ENCODE measurements around the gene MAP2.

Gene MAP2

DNA sequence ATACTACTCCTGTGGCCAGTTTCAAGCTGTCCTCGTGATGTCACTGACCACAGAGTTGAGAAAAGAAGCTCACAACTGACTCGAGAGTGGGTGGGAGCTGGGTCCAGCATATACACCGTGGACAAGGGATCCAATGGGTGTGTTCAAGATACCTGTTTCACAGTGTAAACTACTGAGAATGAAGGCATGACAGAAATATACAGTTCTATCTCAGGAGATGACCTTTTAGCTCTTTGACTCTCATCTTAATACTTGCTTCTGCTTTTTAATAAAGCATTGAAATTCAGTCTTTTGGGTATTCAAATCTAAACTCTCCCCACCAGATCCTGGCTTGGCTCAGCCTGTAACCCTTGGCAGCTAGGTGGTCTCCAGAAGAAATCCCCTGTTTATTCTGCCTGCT, 130.1 kb downstream of the MAP2 start:
- no peaks in the 10 kb centered on the region for H3K9me3 ChIP-seq (ENCODE audit: control insufficient read depth, insufficient read depth, low read length)
- H3K36me3 ChIP-seq (ENCODE audit: insufficient read depth, low read length): no peaks in the 10 kb centered on the region
- H3K9ac ChIP-seq (ENCODE audit: low read depth, low read length): no peak overlapping the region
- H3K4me1 ChIP-seq (ENCODE audit: insufficient read depth, low read length): no peaks in the 10 kb centered on the region

DNA sequence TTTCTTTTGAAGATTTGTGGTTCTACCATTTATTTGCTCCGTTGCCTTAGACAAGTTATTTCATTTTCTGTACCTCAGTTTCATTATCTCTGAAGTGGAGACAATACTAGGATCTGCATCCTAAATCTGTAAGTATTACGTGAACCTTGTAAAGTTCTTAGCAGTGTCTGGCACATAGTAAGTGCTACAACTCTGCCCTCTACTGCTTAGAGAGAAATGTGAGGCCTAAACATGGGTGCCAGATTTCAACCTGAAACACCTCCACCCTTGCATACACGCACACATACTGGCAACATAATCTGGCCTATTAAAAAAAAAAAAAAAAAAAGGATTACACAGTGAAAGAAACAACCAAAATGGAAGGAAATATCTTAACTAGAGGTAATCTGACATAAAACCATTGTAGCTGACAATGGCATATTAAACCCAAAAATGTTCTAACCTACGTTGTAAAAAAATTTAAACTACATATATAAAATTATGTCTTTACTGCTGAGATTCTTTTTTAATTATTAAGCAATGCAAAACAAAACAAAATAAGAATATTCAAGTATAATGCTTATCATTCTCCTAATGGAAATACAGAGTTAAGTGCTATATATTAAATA, 132.6 kb downstream of the MAP2 start:
- Histone ChIP-seq H3K36me3 (ENCODE audit: insufficient read depth, low read length) (no peaks in the 10 kb centered on the region), H3K9ac (ENCODE audit: low read depth, low read length) (no peak overlapping the region), H3K4me1 (ENCODE audit: insufficient read depth, low read length) (no peaks in the 10 kb centered on the region), H3K9me3 (ENCODE audit: control insufficient read depth, insufficient read depth, low read length) (no peaks in the 10 kb centered on the region)

- Histone ChIP-seq H3K9me3 (ENCODE audit: control insufficient read depth, insufficient read depth, low read length) (no peaks in the 10 kb centered on the region), H3K36me3 (ENCODE audit: insufficient read depth, low read length) (no peaks in the 10 kb centered on the region), H3K4me1 (ENCODE audit: insufficient read depth, low read length) (no peaks in the 10 kb centered on the region), H3K9ac (ENCODE audit: low read depth, low read length) (no peak overlapping the region)
These were observed 137.1 kb downstream of the MAP2 start for GRCh38 chr2:209560911-209561310.

- no peak overlapping the region for H3K9ac ChIP-seq (ENCODE audit: low read depth, low read length)
- H3K4me1 ChIP-seq (ENCODE audit: insufficient read depth, low read length): no peaks in the 10 kb centered on the region
- no peaks in the 10 kb centered on the region for H3K9me3 ChIP-seq (ENCODE audit: control insufficient read depth, insufficient read depth, low read length)
- H3K36me3 ChIP-seq (ENCODE audit: insufficient read depth, low read length): no peaks in the 10 kb centered on the region
These were observed 139.6 kb downstream of the MAP2 start for GRCh38 chr2:209563453-209563852.

- Histone ChIP-seq H3K4me1 (ENCODE audit: insufficient read depth, low read length) (no peaks in the 10 kb centered on the region), H3K9me3 (ENCODE audit: control insufficient read depth, insufficient read depth, low read length) (no peaks in the 10 kb centered on the region), H3K9ac (ENCODE audit: low read depth, low read length) (no peak overlapping the region), H3K36me3 (ENCODE audit: insufficient read depth, low read length) (no peaks in the 10 kb centered on the region)
These were observed 141.0 kb downstream of the MAP2 start for GRCh38 chr2:209564816-209565215.

GRCh38 chr2:209565896-209566582, 142.2 kb downstream of the MAP2 start:
- no peak overlapping the region for H3K9ac ChIP-seq (ENCODE audit: low read depth, low read length)
- no peaks in the 10 kb centered on the region for H3K9me3 ChIP-seq (ENCODE audit: control insufficient read depth, insufficient read depth, low read length)
- H3K36me3 ChIP-seq (ENCODE audit: insufficient read depth, low read length): no peaks in the 10 kb centered on the region
- H3K4me1 ChIP-seq (ENCODE audit: insufficient read depth, low read length): no peaks in the 10 kb centered on the region

- Histone ChIP-seq H3K9ac (ENCODE audit: low read depth, low read length) (no peak overlapping the region), H3K36me3 (ENCODE audit: insufficient read depth, low read length) (no peaks in the 10 kb centered on the region), H3K4me1 (ENCODE audit: insufficient read depth, low read length) (no peaks in the 10 kb centered on the region), H3K9me3 (ENCODE audit: control insufficient read depth, insufficient read depth, low read length) (no peaks in the 10 kb centered on the region)
These were observed 146.3 kb downstream of the MAP2 start for GRCh38 chr2:209570194-209570593.

DNA sequence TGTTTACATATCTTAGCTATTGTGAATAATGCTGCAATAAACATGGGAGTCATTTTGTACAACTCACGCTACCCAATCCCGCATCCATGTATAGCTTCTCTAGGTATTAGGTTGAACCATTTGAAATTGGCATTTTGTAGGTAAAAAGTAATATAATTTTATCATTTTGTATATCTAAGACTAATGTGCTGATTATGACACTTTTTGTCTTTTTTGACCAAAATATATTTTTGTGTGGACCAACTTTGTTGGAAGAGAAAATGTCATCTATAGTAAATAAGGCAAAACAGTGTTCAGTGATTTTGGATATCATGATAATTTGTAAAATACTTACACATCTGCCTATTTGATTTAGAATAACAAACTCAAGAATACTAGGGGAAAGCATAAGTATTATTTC, 150.7 kb downstream of the MAP2 start:
- no peaks in the 10 kb centered on the region for H3K9me3 ChIP-seq (ENCODE audit: control insufficient read depth, insufficient read depth, low read length)

GRCh38 chr2:209577376-209578357, 153.8 kb downstream of the MAP2 start:
- Histone ChIP-seq H3K4me1 (ENCODE audit: insufficient read depth, low read length) (peaks cover 11% of the 10 kb centered on the region), H3K9ac (ENCODE audit: low read depth, low read length) (no peak overlapping the region)

More for the DNA sequence above, 150.7 kb downstream of the MAP2 start:
- peaks cover 11% of the 10 kb centered on the region for H3K4me1 ChIP-seq (ENCODE audit: insufficient read depth, low read length)
- no peaks in the 10 kb centered on the region for H3K36me3 ChIP-seq (ENCODE audit: insufficient read depth, low read length)
- no peak overlapping the region for H3K9ac ChIP-seq (ENCODE audit: low read depth, low read length)

GRCh38 chr2:209578394-209579001, 154.7 kb downstream of the MAP2 start:
- Histone ChIP-seq H3K9ac (ENCODE audit: low read depth, low read length) (no peak overlapping the region), H3K4me1 (ENCODE audit: insufficient read depth, low read length) (peaks cover 11% of the 10 kb centered on the region), H3K36me3 (ENCODE audit: insufficient read depth, low read length) (no peaks in the 10 kb centered on the region), H3K9me3 (ENCODE audit: control insufficient read depth, insufficient read depth, low read length) (no peaks in the 10 kb centered on the region)

More at GRCh38 chr2:209577376-209578357, 153.8 kb downstream of the MAP2 start:
- Histone ChIP-seq H3K9me3 (ENCODE audit: control insufficient read depth, insufficient read depth, low read length) (no peaks in the 10 kb centered on the region), H3K36me3 (ENCODE audit: insufficient read depth, low read length) (no peaks in the 10 kb centered on the region)

GRCh38 chr2:209579230-209579749, 155.4 kb downstream of the MAP2 start:
- H3K9ac ChIP-seq (ENCODE audit: low read depth, low read length): peak overlapping the region; percentile 11; the same call in 1 of the 2 replicates
- peaks cover 11% of the 10 kb centered on the region for H3K4me1 ChIP-seq (ENCODE audit: insufficient read depth, low read length)

GRCh38 chr2:209581040-209581439, 157.2 kb downstream of the MAP2 start:
- Histone ChIP-seq H3K36me3 (ENCODE audit: insufficient read depth, low read length) (no peaks in the 10 kb centered on the region), H3K9me3 (ENCODE audit: control insufficient read depth, insufficient read depth, low read length) (no peaks in the 10 kb centered on the region), H3K4me1 (ENCODE audit: insufficient read depth, low read length) (peaks cover 11% of the 10 kb centered on the region), H3K9ac (ENCODE audit: low read depth, low read length) (no peak overlapping the region)

More at GRCh38 chr2:209579230-209579749, 155.4 kb downstream of the MAP2 start:
- Histone ChIP-seq H3K9me3 (ENCODE audit: control insufficient read depth, insufficient read depth, low read length) (no peaks in the 10 kb centered on the region), H3K36me3 (ENCODE audit: insufficient read depth, low read length) (no peaks in the 10 kb centered on the region)

DNA sequence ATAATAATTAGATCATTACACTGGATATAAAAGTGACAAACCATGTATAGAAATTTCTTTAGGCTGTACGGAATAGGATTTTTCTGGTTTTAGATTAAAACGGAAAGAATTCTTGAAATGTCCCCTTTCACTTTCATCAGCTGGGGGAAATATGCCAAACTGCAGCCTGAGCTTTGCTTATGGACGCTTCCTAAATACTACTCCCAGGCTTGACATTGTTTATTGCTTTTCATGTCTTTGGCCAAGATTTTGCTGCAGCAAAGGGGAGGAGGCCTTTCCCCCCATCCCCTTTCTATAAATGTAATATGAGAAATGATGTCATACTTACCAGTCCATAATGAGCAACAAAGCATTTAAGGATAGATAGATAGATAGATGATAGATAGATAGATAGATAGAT, 158.4 kb downstream of the MAP2 start:
- H3K4me1 ChIP-seq (ENCODE audit: insufficient read depth, low read length): peaks cover 11% of the 10 kb centered on the region
- H3K36me3 ChIP-seq (ENCODE audit: insufficient read depth, low read length): no peaks in the 10 kb centered on the region
- H3K9ac ChIP-seq (ENCODE audit: low read depth, low read length): no peak overlapping the region
- H3K9me3 ChIP-seq (ENCODE audit: control insufficient read depth, insufficient read depth, low read length): no peaks in the 10 kb centered on the region

- Histone ChIP-seq H3K9me3 (ENCODE audit: control insufficient read depth, insufficient read depth, low read length) (no peaks in the 10 kb centered on the region), H3K36me3 (ENCODE audit: insufficient read depth, low read length) (no peaks in the 10 kb centered on the region), H3K9ac (ENCODE audit: low read depth, low read length) (no peak overlapping the region), H3K4me1 (ENCODE audit: insufficient read depth, low read length) (no peaks in the 10 kb centered on the region)
These were observed 160.6 kb downstream of the MAP2 start for GRCh38 chr2:209584472-209584871.
